Panc1 (cell line): ENCODE measurements around the gene ACCS. TPM values are rescaled to one million over a fixed set of nuclear protein-coding genes. Genes with fewer than 3 reads are reported as not detected.

Experiments
- ATAC-seq: fragments of 200-7000 bp; cut with Tn5 transposase; 2 replicates; pipeline ENCODE4 v1.9.1; 2020; ENCODE audit warnings: mild to moderate bottlenecking, moderate library complexity
- BruUV-seq: library from RNA; stranded (reverse); fragments of 400-500 nt; replicated peaks from 2 replicates; lab custom pipeline; 2021; lab: Mats Ljungman, UMichigan
- CTCF ChIA-PET: fragments of 300-600 bp; sonication (Branson Sonifier 250); formaldehyde crosslinking; loops from one replicate; lab custom pipeline; 2022; ENCODE audit warnings: antibody characterized with exemption; lab: Charles Lee
- POLR2A ChIA-PET: fragments of 300-600 bp; sonication (Branson Sonifier 250); formaldehyde crosslinking; loops from one replicate; lab custom pipeline; 2022; ENCODE audit warnings: antibody characterized with exemption; lab: Charles Lee
- DNase-seq: peaks from one replicate; pipeline ENCODE4 v3.0.0-alpha.2; 2010; ENCODE audit warnings: low read depth, low spot score
- H3K27ac ChIP-seq: 2 replicates; pipeline ENCODE4 v1.5.1; 2011; ENCODE audit warnings: mild to moderate bottlenecking, low read length, inconsistent platforms
- H3K27me3 ChIP-seq: fragments of 200-500 bp; sonication (Bioruptor generic); 2 replicates; pipeline ENCODE4 v1.6.0; 2014; ENCODE audit warnings: low read length, inconsistent platforms; ENCODE audit not compliant: control insufficient read depth, insufficient read depth
- H3K36me3 ChIP-seq: fragments of 200-500 bp; sonication (Bioruptor generic); 2 replicates; pipeline ENCODE4 v1.5.1; 2014; ENCODE audit warnings: inconsistent platforms, mild to moderate bottlenecking, low read length, moderate library complexity; ENCODE audit not compliant: control insufficient read depth, insufficient read depth
- H3K4me1 ChIP-seq: 2 replicates; pipeline ENCODE4 v1.5.1; 2011; ENCODE audit warnings: inconsistent platforms, mild to moderate bottlenecking, low read length, moderate library complexity; ENCODE audit not compliant: control insufficient read depth, insufficient read depth
- H3K4me3 ChIP-seq, 2 experiments: 2 replicates each; pipeline ENCODE4 v1.5.1; 2011 to 2012; ENCODE audit warnings: low read depth in 2 of 2, low read length in 2 of 2, mild to moderate bottlenecking in 2 of 2, inconsistent platforms in 1 of 2, moderate library complexity in 1 of 2
- H3K9me3 ChIP-seq: fragments of 200-500 bp; sonication (Bioruptor generic); 2 replicates; pipeline ENCODE4 v1.5.1; 2014; ENCODE audit warnings: low read depth, mild to moderate bottlenecking, inconsistent platforms, low read length, moderate library complexity; ENCODE audit not compliant: control insufficient read depth, insufficient read depth
- CTCF ChIP-seq: fragments of 450-650 bp; IDR thresholded peaks from 2 replicates; pipeline ENCODE4 v1.5.1; 2017; ENCODE audit warnings: mild to moderate bottlenecking
- POLR2AphosphoS5 ChIP-seq: IDR thresholded peaks from 2 replicates; pipeline ENCODE4 v1.6.1; 2012; ENCODE audit warnings: mild to moderate bottlenecking, low read depth, low read length, moderate library complexity
- REST ChIP-seq, 2 experiments: IDR thresholded peaks; 2 replicates each; pipeline ENCODE4 v1.6.1; 2011 to 2012; ENCODE audit warnings: low read depth in 2 of 2, control low read depth in 1 of 2, low read length in 1 of 2, mild to moderate bottlenecking in 1 of 2, moderate library complexity in 1 of 2; ENCODE audit not compliant: insufficient read depth in 1 of 2
- SIN3A ChIP-seq: IDR thresholded peaks from 2 replicates; pipeline ENCODE4 v1.6.1; 2012; ENCODE audit warnings: low read depth, mild to moderate bottlenecking, low read length, moderate library complexity, borderline replicate concordance; ENCODE audit not compliant: insufficient read depth
- TCF7L2 ChIP-seq: IDR thresholded peaks from 2 replicates; pipeline ENCODE4 v1.6.1; 2011; ENCODE audit warnings: mild to moderate bottlenecking, low read depth, low read length, inconsistent platforms
- in situ Hi-C: cut with HindIII; loops from 2 replicates; pipeline ENCODE4 v1.10.0; 2016; ENCODE audit warnings: low sequenced_read_pairs, low pct_unique_long_range_greater_than_20kb
- intact Hi-C: fragments of 100-400 bp; cut with micrococcal nuclease; formaldehyde crosslinking; loops from one replicate; pipeline ENCODE4 v1.10.0; 2022; ENCODE audit not compliant: unreplicated experiment
- total RNA-seq: library from RNA; stranded (reverse); gene quantifications from one replicate; pipeline ENCODE4 v1.2.1, GENCODE V29; 2021; ENCODE audit not compliant: unreplicated experiment

ACCS gene
- total RNA-seq, 1 experiment from 2014 or later = 38.0 TPM

DNA sequence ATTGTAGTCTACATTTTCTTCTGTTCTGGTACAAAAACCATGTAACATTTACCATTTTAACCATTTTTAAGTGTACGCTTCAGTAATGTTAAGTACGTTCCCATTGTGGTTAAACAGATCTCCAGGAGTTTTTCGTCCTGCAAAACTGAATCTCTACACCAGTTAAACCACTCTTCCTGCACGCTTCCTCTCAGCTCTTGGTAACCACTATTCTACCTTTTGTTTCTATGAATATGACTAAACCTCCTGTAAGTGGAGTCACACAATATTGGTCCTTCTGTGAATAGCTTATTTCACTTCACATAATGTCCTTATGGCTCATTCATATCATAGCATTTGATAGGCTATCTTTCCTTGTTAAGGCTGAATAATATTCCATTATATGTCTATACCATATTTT lies 22.3 kb downstream of the ACCS start:
- Histone ChIP-seq H3K27ac (no peak overlapping the region), H3K9me3 (no peaks in the 10 kb centered on the region), H3K36me3 (no peaks in the 10 kb centered on the region), H3K27me3 (no peaks in the 10 kb centered on the region), H3K4me1 (no peaks in the 10 kb centered on the region), H3K4me3 (no peak overlapping the region)
- ChIA-PET POLR2A (no interaction called here), CTCF (interaction anchor here (0.7 kb wide), 1 partner anchor 143 kb away, joined by 7 read pairs; no protein-coding TSS in a partner anchor)
- ATAC-seq = no peak
- intact Hi-C loops = no loop called here
- in situ Hi-C loops = no loop called here
- no TSS peak for BruUV-seq
- TF ChIP-seq SIN3A (no peak), REST (IDR thresholded peaks at IDR 0.05; ENCODE audit: insufficient read depth in 1 of 2, low read depth in 2 of 2, low read length in 1 of 2) (no peak), TCF7L2 (no peak)
- no peak for DNase-seq

- H3K27ac ChIP-seq = no peak overlapping the region
- ChIA-PET CTCF (no interaction called here), POLR2A (no interaction called here)
- intact Hi-C loops (no loop called here), in situ Hi-C loops (no loop called here)
- no peaks in the 10 kb centered on the region for H3K27me3 ChIP-seq
- BruUV-seq = no TSS peak
- H3K36me3 ChIP-seq = no peaks in the 10 kb centered on the region
- no peak for ATAC-seq
- no peaks in the 10 kb centered on the region for H3K4me1 ChIP-seq
- H3K9me3 ChIP-seq = no peaks in the 10 kb centered on the region
- no peak for DNase-seq
- H3K4me3 ChIP-seq = no peak overlapping the region
- TF ChIP-seq SIN3A (no peak), TCF7L2 (no peak), CTCF (no peak), REST (IDR thresholded peaks at IDR 0.05; ENCODE audit: insufficient read depth in 1 of 2, low read depth in 2 of 2, low read length in 1 of 2) (no peak), POLR2AphosphoS5 (no peak)
These were observed 22.8 kb downstream of the ACCS start for GRCh38 chr11:44088871-44089270.
